HEK293 (cell line): ENCODE results near the gene ASRGL1.
A peak's percentile ranks its signal among the peaks of the same experiment; 100 is the strongest.
"Not testable (repeated sequence)": the region's sequence is repeated elsewhere in the genome, so short reads cannot be mapped to it uniquely, and the experiment has no call there.

Experiments used
- CTCF ChIA-PET: fragments of 350-600 bp; formaldehyde crosslinking; extraction: SDS; loops from one replicate; lab custom pipeline; 2021; ENCODE audit warnings: antibody characterized with exemption; lab: Yijun Ruan, JAX
- POLR2A ChIA-PET: fragments of 300-600 bp; formaldehyde crosslinking; extraction: SDS; loops from one replicate; lab custom pipeline; 2020; ENCODE audit warnings: antibody characterized with exemption, inconsistent platforms; lab: Yijun Ruan, JAX
- H3K27ac ChIP-seq: fragments of 200-500 bp; sonication (Bioruptor generic); 2 replicates; pipeline ENCODE4 v1.5.1; 2014; ENCODE audit warnings: low read depth, low read length, control low read depth, inconsistent platforms; ENCODE audit errors: extremely low read depth
- H3K36me3 ChIP-seq, 2 experiments: fragments of 200-500 bp in 1 of 2; sonication (Bioruptor generic) in 1 of 2; 1 replicate in 1 of 2; 2 replicates in 1 of 2; pipeline ENCODE4 v1.5.1; 2014 to 2017; ENCODE audit warnings: inconsistent platforms in 2 of 2, low read length in 2 of 2; ENCODE audit not compliant: control insufficient read depth in 2 of 2, insufficient read depth in 1 of 2
- H3K4me1 ChIP-seq: fragments of 200-500 bp; sonication (Bioruptor generic); 2 replicates; pipeline ENCODE4 v1.5.1; 2014; ENCODE audit warnings: mild to moderate bottlenecking, low read length, inconsistent platforms; ENCODE audit not compliant: control insufficient read depth, insufficient read depth
- H3K4me3 ChIP-seq: 2 replicates; pipeline ENCODE4 v1.5.1; 2011; ENCODE audit warnings: low read depth, mild to moderate bottlenecking, control low read depth, low read length, moderate library complexity
- H3K9me3 ChIP-seq: fragments of 200-500 bp; sonication (Bioruptor generic); 2 replicates; pipeline ENCODE4 v1.5.1; 2014; ENCODE audit warnings: low read depth, low read length, inconsistent platforms; ENCODE audit not compliant: control insufficient read depth, insufficient read depth
- KLF7 ChIP-seq: fragments of 450-650 bp; formaldehyde crosslinking; IDR thresholded peaks from 2 replicates; pipeline ENCODE4 v1.5.1; 2016; ENCODE audit warnings: missing biosample characterization, missing genetic modification characterization, borderline replicate concordance
- MYNN ChIP-seq: fragments of 450-650 bp; formaldehyde crosslinking; IDR thresholded peaks from 2 replicates; pipeline ENCODE4 v1.5.1; 2016; ENCODE audit warnings: missing biosample characterization, missing genetic modification characterization, borderline replicate concordance
- MZF1 ChIP-seq: fragments of 450-650 bp; formaldehyde crosslinking; IDR thresholded peaks from 2 replicates; pipeline ENCODE4 v1.5.1; 2017; ENCODE audit warnings: missing biosample characterization, missing genetic modification characterization, borderline replicate concordance
- OSR2 ChIP-seq: fragments of 450-650 bp; formaldehyde crosslinking; IDR thresholded peaks from 2 replicates; pipeline ENCODE4 v1.5.1; 2016; ENCODE audit warnings: missing biosample characterization, missing genetic modification characterization
- RBAK ChIP-seq: fragments of 450-650 bp; formaldehyde crosslinking; IDR thresholded peaks from 2 replicates; pipeline ENCODE4 v1.5.1; 2016; ENCODE audit warnings: missing biosample characterization, missing genetic modification characterization
- ZNF2 ChIP-seq: fragments of 450-650 bp; formaldehyde crosslinking; IDR thresholded peaks from 2 replicates; pipeline ENCODE4 v1.5.1; 2016; ENCODE audit warnings: missing biosample characterization, missing genetic modification characterization
- ZNF292 ChIP-seq: fragments of 450-650 bp; formaldehyde crosslinking; IDR thresholded peaks from 2 replicates; pipeline ENCODE4 v1.5.1; 2016; ENCODE audit warnings: low read depth, missing biosample characterization, missing genetic modification characterization, borderline replicate concordance
- ZNF423 ChIP-seq: fragments of 450-650 bp; formaldehyde crosslinking; IDR thresholded peaks from 2 replicates; pipeline ENCODE4 v1.5.1; 2016; ENCODE audit warnings: missing biosample characterization, missing genetic modification characterization
- ZSCAN16 ChIP-seq: fragments of 450-650 bp; formaldehyde crosslinking; IDR thresholded peaks from 2 replicates; pipeline ENCODE4 v1.5.1; 2016; ENCODE audit warnings: missing biosample characterization, missing genetic modification characterization
- TF ChIP-seq, protein P1 (sequence below): fragments of 450-650 bp; formaldehyde crosslinking; IDR thresholded peaks from 2 replicates; pipeline ENCODE4 v1.5.1; 2016; ENCODE audit warnings: missing biosample characterization, missing genetic modification characterization
- TF ChIP-seq, protein P2 (sequence below): fragments of 450-650 bp; formaldehyde crosslinking; conservative IDR thresholded peaks from 2 replicates; pipeline ENCODE4 v1.5.1; 2016; ENCODE audit warnings: low read depth, missing biosample characterization, missing genetic modification characterization
- TF ChIP-seq, protein P3 (sequence below): fragments of 450-650 bp; formaldehyde crosslinking; IDR thresholded peaks from 2 replicates; pipeline ENCODE4 v1.5.1; 2016; ENCODE audit warnings: missing biosample characterization, missing genetic modification characterization
- TF ChIP-seq, protein P4 (sequence below): fragments of 450-650 bp; formaldehyde crosslinking; IDR thresholded peaks from 2 replicates; pipeline ENCODE4 v1.5.1; 2016; ENCODE audit warnings: missing biosample characterization, missing genetic modification characterization
- TF ChIP-seq, protein P5 (sequence below): fragments of 450-650 bp; formaldehyde crosslinking; IDR thresholded peaks from 2 replicates; pipeline ENCODE4 v1.5.1; 2016; ENCODE audit warnings: missing biosample characterization, missing genetic modification characterization

Gene ASRGL1

DNA sequence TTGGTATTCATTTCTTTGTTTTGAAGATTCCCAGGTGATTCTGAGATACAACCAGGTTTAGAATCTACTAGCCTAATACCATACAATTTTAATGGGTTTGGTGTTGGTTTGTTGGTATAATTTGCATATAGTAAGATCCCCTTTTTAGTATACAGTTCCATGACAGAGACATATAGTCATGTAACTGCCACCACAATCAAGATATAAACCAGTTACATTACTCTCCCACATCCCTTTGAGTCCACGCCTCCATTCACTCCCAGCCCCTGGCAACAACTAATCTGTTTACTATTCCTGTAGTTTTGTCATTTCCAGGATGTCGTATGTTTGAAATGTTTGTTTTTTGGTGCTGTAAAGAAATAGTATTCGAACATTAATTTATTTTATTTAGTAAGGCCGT, 4.3 kb downstream of the ASRGL1 start:
- no peak for TF ChIP-seq MYNN (tag by site-specific recombination)
- TF ChIP-seq, protein P1, sequence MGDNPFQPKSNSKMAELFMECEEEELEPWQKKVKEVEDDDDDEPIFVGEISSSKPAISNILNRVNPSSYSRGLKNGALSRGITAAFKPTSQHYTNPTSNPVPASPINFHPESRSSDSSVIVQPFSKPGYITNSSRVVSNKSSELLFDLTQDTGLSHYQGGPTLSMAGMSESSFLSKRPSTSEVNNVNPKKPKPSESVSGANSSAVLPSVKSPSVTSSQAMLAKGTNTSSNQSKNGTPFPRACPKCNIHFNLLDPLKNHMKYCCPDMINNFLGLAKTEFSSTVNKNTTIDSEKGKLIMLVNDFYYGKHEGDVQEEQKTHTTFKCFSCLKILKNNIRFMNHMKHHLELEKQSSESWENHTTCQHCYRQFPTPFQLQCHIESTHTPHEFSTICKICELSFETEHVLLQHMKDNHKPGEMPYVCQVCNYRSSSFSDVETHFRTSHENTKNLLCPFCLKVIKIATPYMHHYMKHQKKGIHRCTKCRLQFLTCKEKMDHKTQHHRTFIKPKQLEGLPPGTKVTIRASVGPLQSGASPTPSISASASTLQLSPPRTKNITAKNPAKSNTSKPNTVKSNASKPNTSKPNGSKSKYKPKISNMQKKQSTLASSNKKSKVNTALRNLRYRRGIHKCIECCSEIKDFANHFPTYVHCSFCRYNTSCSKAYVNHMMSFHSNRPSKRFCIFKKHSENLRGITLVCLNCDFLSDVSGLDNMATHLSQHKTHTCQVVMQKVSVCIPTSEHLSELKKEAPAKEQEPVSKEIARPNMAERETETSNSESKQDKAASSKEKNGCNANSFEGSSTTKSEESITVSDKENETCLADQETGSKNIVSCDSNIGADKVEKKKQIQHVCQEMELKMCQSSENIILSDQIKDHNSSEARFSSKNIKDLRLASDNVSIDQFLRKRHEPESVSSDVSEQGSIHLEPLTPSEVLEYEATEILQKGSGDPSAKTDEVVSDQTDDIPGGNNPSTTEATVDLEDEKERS (tag by site-specific recombination) = no peak
- TF ChIP-seq KLF7 = no peak
- POLR2A ChIA-PET = no interaction called here
- Histone ChIP-seq H3K9me3 (no peaks in the 10 kb centered on the region), H3K4me3 (no peak overlapping the region), H3K4me1 (peaks cover 6% of the 10 kb centered on the region; the same call in 1 of the 2 replicates), H3K36me3 (peaks cover 0 to 15% of the 10 kb centered on the region in 2 experiments; a peak in 2 of 3 replicates), H3K27ac (no peak overlapping the region)
- CTCF ChIA-PET = interaction anchor here (0.5 to 1.8 kb wide), 5 partner anchors 23 to 1519 kb away, joined by 3 to 6 read pairs (median 5); no protein-coding TSS in a partner anchor

DNA sequence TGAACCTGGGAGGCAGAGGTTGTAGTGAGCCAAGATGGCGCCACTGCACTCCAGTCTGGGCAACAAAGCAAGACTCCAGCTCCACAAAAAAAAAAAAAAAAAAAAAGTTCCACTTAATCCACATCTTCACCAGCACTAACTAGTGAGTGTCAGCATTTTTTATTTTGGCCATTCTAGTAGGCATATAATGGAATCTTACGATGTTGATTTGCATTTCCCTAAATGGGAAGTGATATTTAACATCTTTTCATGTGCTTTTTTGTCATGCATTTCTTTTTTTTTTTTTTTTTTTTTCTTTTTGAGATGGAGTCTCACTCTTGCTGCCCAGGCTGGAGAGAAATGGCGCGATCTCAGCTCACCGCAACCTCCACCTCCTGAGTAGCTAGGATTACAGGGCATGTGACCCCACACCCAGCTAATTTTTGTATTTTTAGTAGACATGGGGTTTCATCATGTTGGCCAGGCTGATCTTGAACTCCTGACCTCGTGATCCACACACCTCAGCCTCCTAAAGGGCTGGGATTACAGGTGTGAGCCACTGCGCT, 6.5 kb downstream of the ASRGL1 start:
- not testable (repeated sequence) for H3K9me3 ChIP-seq

DNA sequence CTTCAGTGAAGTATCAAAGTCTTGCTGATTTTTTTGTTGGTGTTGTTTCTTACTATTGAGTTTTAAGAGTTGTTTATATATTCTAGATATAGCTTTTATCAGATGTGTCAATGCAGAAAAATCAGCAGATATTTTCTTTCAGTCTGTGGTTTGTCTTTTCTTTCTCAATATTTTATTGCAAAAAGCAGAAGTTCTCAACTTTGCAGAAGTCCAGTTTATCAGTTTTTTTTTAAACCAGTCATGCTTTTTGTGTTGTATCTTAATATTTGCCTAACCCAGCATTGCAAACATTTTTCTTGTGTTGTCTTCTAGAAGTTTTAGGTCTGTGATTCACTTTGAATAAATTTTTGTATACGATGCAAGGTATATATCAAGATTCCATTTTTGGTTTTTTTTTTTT, 7.0 kb downstream of the ASRGL1 start:
- Histone ChIP-seq H3K36me3 (peaks cover 0 to 15% of the 10 kb centered on the region in 2 experiments; a peak in 2 of 3 replicates), H3K4me1 (peaks cover 6% of the 10 kb centered on the region; the same call in 1 of the 2 replicates), H3K4me3 (no peak overlapping the region), H3K27ac (no peak overlapping the region), H3K9me3 (no peaks in the 10 kb centered on the region)
- CTCF ChIA-PET = interaction anchor here (0.5 to 0.8 kb wide), 2 partner anchors 20 to 1801 kb away, joined by 3 read pairs; no protein-coding TSS in a partner anchor
- POLR2A ChIA-PET = interaction anchor here (0.7 kb wide), 1 partner anchor 309 kb away, joined by 8 read pairs; the partner anchor contains the start of gene INTS5
- TF ChIP-seq, protein P2, sequence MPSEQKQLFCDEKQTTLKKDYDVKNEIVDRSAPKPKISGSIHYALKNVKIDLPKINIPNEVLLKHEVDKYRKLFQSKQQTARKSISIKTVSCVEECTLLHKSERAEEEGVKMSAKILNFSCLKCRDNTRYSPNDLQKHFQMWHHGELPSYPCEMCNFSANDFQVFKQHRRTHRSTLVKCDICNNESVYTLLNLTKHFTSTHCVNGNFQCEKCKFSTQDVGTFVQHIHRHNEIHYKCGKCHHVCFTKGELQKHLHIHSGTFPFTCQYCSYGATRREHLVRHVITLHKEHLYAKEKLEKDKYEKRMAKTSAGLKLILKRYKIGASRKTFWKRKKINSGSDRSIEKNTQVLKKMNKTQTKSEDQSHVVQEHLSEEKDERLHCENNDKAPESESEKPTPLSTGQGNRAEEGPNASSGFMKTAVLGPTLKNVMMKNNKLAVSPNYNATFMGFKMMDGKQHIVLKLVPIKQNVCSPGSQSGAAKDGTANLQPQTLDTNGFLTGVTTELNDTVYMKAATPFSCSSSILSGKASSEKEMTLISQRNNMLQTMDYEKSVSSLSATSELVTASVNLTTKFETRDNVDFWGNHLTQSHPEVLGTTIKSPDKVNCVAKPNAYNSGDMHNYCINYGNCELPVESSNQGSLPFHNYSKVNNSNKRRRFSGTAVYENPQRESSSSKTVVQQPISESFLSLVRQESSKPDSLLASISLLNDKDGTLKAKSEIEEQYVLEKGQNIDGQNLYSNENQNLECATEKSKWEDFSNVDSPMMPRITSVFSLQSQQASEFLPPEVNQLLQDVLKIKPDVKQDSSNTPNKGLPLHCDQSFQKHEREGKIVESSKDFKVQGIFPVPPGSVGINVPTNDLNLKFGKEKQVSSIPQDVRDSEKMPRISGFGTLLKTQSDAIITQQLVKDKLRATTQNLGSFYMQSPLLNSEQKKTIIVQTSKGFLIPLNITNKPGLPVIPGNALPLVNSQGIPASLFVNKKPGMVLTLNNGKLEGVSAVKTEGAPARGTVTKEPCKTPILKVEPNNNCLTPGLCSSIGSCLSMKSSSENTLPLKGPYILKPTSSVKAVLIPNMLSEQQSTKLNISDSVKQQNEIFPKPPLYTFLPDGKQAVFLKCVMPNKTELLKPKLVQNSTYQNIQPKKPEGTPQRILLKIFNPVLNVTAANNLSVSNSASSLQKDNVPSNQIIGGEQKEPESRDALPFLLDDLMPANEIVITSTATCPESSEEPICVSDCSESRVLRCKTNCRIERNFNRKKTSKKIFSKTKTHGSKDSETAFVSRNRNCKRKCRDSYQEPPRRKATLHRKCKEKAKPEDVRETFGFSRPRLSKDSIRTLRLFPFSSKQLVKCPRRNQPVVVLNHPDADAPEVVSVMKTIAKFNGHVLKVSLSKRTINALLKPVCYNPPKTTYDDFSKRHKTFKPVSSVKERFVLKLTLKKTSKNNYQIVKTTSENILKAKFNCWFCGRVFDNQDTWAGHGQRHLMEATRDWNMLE (tag by site-specific recombination) = no peak
- TF ChIP-seq RBAK (no peak), OSR2 (no peak), ZNF292 (no peak), ZNF2 (no peak), MZF1 (no peak), ZSCAN16 (tag by site-specific recombination) (no peak), ZNF423 (tag by site-specific recombination) (no peak)
- TF ChIP-seq, protein P3, sequence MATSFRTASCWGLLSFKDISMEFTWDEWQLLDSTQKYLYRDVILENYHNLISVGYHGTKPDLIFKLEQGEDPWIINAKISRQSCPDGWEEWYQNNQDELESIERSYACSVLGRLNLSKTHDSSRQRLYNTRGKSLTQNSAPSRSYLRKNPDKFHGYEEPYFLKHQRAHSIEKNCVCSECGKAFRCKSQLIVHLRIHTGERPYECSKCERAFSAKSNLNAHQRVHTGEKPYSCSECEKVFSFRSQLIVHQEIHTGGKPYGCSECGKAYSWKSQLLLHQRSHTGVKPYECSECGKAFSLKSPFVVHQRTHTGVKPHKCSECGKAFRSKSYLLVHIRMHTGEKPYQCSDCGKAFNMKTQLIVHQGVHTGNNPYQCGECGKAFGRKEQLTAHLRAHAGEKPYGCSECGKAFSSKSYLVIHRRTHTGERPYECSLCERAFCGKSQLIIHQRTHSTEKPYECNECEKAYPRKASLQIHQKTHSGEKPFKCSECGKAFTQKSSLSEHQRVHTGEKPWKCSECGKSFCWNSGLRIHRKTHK (tag by site-specific recombination) = no peak
- TF ChIP-seq, protein P4, sequence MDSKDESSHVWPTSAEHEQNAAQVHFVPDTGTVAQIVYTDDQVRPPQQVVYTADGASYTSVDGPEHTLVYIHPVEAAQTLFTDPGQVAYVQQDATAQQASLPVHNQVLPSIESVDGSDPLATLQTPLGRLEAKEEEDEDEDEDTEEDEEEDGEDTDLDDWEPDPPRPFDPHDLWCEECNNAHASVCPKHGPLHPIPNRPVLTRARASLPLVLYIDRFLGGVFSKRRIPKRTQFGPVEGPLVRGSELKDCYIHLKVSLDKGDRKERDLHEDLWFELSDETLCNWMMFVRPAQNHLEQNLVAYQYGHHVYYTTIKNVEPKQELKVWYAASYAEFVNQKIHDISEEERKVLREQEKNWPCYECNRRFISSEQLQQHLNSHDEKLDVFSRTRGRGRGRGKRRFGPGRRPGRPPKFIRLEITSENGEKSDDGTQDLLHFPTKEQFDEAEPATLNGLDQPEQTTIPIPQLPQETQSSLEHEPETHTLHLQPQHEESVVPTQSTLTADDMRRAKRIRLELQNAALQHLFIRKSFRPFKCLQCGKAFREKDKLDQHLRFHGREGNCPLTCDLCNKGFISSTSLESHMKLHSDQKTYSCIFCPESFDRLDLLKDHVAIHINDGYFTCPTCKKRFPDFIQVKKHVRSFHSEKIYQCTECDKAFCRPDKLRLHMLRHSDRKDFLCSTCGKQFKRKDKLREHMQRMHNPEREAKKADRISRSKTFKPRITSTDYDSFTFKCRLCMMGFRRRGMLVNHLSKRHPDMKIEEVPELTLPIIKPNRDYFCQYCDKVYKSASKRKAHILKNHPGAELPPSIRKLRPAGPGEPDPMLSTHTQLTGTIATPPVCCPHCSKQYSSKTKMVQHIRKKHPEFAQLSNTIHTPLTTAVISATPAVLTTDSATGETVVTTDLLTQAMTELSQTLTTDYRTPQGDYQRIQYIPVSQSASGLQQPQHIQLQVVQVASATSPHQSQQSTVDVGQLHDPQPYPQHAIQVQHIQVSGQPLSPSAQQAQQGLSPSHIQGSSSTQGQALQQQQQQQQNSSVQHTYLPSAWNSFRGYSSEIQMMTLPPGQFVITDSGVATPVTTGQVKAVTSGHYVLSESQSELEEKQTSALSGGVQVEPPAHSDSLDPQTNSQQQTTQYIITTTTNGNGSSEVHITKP (tag by site-specific recombination) = no peak

More for the DNA sequence above, 6.5 kb downstream of the ASRGL1 start:
- not testable (repeated sequence) for H3K4me1 ChIP-seq, H3K4me3 ChIP-seq
- TF ChIP-seq, protein P5, sequence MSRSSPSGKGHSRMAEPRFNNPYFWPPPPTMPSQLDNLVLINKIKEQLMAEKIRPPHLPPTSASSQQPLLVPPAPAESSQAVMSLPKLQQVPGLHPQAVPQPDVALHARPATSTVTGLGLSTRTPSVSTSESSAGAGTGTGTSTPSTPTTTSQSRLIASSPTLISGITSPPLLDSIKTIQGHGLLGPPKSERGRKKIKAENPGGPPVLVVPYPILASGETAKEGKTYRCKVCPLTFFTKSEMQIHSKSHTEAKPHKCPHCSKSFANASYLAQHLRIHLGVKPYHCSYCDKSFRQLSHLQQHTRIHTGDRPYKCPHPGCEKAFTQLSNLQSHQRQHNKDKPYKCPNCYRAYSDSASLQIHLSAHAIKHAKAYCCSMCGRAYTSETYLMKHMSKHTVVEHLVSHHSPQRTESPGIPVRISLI (tag by site-specific recombination) = 0 out of 2 replicates have a peak, but pooled peaks have one; percentile 24
- TF ChIP-seq, all 188 proteins: peak for 1; not testable (repeated sequence) for 187
- H3K36me3 ChIP-seq = peaks cover 0 to 15% of the 10 kb centered on the region in 2 experiments; a peak in 2 of 3 replicates
- ChIA-PET POLR2A (interaction anchor here (0.7 kb wide), 2 partner anchors 310 to 426 kb away, joined by 4 to 8 read pairs; partner anchors contain the start of gene INTS5), CTCF (interaction anchor here (0.8 kb wide), 1 partner anchor 19 kb away, joined by 3 read pairs; no protein-coding TSS in a partner anchor)
- not testable (repeated sequence) for H3K27ac ChIP-seq
